Measurements from ENCODE around the gene RBFOX2. TPM values are rescaled to one million over a fixed set of nuclear protein-coding genes. Genes with fewer than 3 reads are reported as not detected.
A peak's percentile ranks its signal among the peaks of the same experiment; 100 is the strongest.

Gene RBFOX2
- total RNA-seq, 1 donor from 2014 or later: 70.0 TPM

DNA sequence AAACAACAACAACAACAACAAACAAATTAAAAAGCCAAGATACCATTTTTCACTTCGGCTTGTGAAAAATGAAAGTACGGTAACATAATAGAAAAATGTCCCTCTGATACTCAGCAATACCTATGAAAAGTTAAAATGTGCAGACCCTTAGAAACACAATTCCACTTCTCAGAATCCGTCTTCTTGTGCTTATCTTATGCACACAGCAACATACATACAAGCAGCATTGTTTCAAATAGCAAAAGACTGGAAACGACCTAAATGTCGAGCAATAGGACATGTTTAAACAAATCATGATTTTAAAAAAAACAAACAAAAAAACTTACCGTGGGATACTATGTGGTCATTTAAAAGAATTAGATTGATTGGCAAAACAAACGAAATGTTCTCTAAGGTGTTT lies 26.5 kb downstream of the RBFOX2 start:
- H3K9me3 ChIP-seq: no peaks in the 10 kb centered on the region
- intact Hi-C loops (cut with DNase I): no loop called here
- H3K27ac ChIP-seq: no peak overlapping the region
- peaks cover 56% of the 10 kb centered on the region for H3K4me1 ChIP-seq
- H3K36me3 ChIP-seq: no peaks in the 10 kb centered on the region
- H3K4me3 ChIP-seq: no peak overlapping the region
- H3K27me3 ChIP-seq: no peaks in the 10 kb centered on the region
- TF ChIP-seq POLR2AphosphoS5 (IDR thresholded peaks at IDR 0.05; ENCODE audit: insufficient read depth in 1 of 2, low read depth in 1 of 2) (no peak), POLR2A (IDR thresholded peaks at IDR 0.05) (no peak)
- TF ChIP-seq, protein P1, sequence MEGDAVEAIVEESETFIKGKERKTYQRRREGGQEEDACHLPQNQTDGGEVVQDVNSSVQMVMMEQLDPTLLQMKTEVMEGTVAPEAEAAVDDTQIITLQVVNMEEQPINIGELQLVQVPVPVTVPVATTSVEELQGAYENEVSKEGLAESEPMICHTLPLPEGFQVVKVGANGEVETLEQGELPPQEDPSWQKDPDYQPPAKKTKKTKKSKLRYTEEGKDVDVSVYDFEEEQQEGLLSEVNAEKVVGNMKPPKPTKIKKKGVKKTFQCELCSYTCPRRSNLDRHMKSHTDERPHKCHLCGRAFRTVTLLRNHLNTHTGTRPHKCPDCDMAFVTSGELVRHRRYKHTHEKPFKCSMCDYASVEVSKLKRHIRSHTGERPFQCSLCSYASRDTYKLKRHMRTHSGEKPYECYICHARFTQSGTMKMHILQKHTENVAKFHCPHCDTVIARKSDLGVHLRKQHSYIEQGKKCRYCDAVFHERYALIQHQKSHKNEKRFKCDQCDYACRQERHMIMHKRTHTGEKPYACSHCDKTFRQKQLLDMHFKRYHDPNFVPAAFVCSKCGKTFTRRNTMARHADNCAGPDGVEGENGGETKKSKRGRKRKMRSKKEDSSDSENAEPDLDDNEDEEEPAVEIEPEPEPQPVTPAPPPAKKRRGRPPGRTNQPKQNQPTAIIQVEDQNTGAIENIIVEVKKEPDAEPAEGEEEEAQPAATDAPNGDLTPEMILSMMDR (IDR thresholded peaks at IDR 0.05): no peak
- DNase-seq (ENCODE audit: extremely low spot score in 2 of 2): no peak

DNA sequence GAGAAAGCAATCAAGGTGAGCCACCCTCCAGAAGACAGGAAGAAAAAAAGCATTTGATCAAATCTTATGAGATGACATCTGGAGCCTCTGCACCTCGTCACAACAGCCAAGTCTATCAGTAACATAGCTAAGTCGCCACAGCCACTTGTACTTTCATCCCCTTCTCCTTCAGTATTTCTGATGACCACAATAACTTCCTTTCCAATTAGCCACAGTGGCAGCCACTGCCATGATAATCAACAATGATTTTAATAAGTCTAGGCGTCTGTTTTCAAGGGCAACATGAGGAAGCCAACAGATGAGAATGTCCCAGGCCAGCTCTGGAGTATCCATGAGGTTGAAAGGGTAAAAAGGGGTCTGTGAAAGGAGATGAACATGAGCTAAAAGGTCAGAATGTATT lies 29.9 kb downstream of the RBFOX2 start:
- intact Hi-C loops (cut with DNase I): no loop called here
- Histone ChIP-seq H3K9me3 (no peaks in the 10 kb centered on the region), H3K36me3 (no peaks in the 10 kb centered on the region), H3K4me3 (no peak overlapping the region), H3K4me1 (peaks cover 47% of the 10 kb centered on the region), H3K27ac (no peak overlapping the region), H3K27me3 (no peaks in the 10 kb centered on the region)
- TF ChIP-seq POLR2A (IDR thresholded peaks at IDR 0.05) (no peak), POLR2AphosphoS5 (IDR thresholded peaks at IDR 0.05; ENCODE audit: insufficient read depth in 1 of 2, low read depth in 1 of 2) (no peak)
- TF ChIP-seq, protein P1 (IDR thresholded peaks at IDR 0.05): no peak
- no peak for DNase-seq (ENCODE audit: extremely low spot score in 2 of 2)

DNA sequence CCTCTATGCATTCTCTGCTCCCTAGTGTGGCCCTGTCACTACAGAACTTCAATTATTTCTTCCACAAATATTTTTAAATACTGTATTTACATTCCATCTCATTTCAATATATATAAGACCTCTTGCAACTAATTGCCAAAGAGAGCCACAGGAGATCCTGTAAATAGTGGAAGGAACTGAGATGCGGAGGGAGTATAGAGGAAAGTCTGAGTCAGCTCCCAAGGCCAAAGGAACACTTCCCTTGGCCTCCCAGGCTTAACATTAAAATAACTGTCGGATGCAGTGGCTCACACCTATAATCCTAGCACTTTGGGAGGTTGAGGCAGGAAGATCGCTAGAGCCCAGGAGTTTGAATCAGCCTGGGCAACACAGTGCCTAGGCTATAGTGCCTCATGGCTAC lies 31.2 kb downstream of the RBFOX2 start:
- H3K4me3 ChIP-seq: no peak overlapping the region
- no peaks in the 10 kb centered on the region for H3K27me3 ChIP-seq
- peak in 1 of 2 donors; percentile 31 for TF ChIP-seq POLR2AphosphoS5 (IDR thresholded peaks at IDR 0.05; ENCODE audit: insufficient read depth in 1 of 2, low read depth in 1 of 2)
- TF ChIP-seq POLR2A (IDR thresholded peaks at IDR 0.05): no peak
- DNase-seq (ENCODE audit: extremely low spot score in 2 of 2): no peak
- H3K9me3 ChIP-seq: no peaks in the 10 kb centered on the region
- peaks cover 56% of the 10 kb centered on the region for H3K4me1 ChIP-seq
- intact Hi-C loops (cut with DNase I): no loop called here
- no peaks in the 10 kb centered on the region for H3K36me3 ChIP-seq
- peak overlapping the region; percentile 81 for H3K27ac ChIP-seq

DNA sequence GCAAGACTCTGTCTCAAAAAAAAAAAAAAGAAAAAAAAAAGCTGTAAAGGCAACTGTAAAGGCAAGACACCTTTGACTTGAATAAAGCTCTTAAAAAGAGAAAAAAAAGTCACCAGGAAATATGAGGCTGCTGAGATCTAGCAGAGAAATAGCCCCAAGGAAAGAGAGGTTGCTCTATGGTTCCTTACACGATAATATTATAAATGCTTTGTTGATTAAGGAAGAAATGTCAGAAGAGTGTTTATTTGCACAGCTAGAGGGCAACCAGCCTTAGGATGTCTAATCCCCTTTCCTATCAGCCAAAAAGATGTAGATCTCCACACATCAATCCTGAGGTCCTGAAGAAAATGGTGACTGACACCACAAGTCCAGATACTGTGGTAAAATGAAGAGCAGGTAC lies 32.0 kb downstream of the RBFOX2 start:
- Histone ChIP-seq H3K9me3 (no peaks in the 10 kb centered on the region), H3K4me1 (peaks cover 55% of the 10 kb centered on the region), H3K27me3 (no peaks in the 10 kb centered on the region), H3K36me3 (no peaks in the 10 kb centered on the region), H3K27ac (peak overlapping the region; percentile 81), H3K4me3 (no peak overlapping the region)
- intact Hi-C loops (cut with DNase I): no loop called here
- TF ChIP-seq POLR2AphosphoS5 (IDR thresholded peaks at IDR 0.05; ENCODE audit: insufficient read depth in 1 of 2, low read depth in 1 of 2) (no peak), POLR2A (IDR thresholded peaks at IDR 0.05) (no peak)
- TF ChIP-seq, protein P1 (IDR thresholded peaks at IDR 0.05): no peak
- no peak for DNase-seq (ENCODE audit: extremely low spot score in 2 of 2)

DNA sequence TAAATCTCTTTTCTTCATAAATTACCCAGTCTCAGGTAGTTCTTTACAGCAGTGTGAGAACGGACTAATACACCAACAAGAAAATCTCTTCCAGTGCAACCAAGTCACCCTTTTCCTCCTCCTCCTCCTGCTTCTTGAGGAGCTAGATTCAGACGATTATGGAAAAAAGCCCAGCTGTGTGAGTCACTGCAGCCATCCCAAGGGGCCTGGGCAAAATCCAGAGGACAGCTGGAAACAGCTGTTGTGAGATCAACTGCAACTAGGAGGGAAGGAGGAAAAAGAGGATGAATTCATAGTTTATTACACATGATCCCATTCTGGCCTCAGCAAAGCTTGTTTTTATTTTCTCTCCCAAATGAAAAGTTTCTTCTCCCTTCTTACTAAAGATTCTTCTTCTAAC lies 32.9 kb downstream of the RBFOX2 start:
- H3K36me3 ChIP-seq: no peaks in the 10 kb centered on the region
- peak in 1 of 2 donors; percentile 93 for DNase-seq (ENCODE audit: extremely low spot score in 2 of 2)
- peaks cover 57% of the 10 kb centered on the region for H3K4me1 ChIP-seq
- H3K9me3 ChIP-seq: no peaks in the 10 kb centered on the region
- intact Hi-C loops (cut with DNase I): no loop called here
- no peak overlapping the region for H3K4me3 ChIP-seq
- TF ChIP-seq, protein P1 (IDR thresholded peaks at IDR 0.05): no peak
- TF ChIP-seq POLR2AphosphoS5 (IDR thresholded peaks at IDR 0.05; ENCODE audit: insufficient read depth in 1 of 2, low read depth in 1 of 2): peak; percentile 35 to 76
- H3K27ac ChIP-seq: peak overlapping the region; percentile 81
- H3K27me3 ChIP-seq: no peaks in the 10 kb centered on the region
